ENCODE data around the gene USP40.

USP40 gene

GRCh38 chr2:233426619-233427342, 139.8 kb downstream of the USP40 start:
- DNase-seq (ENCODE audit: low read depth), result peak; percentile 66
